ENCODE data around the gene TSPAN19.

Gene TSPAN19

DNA sequence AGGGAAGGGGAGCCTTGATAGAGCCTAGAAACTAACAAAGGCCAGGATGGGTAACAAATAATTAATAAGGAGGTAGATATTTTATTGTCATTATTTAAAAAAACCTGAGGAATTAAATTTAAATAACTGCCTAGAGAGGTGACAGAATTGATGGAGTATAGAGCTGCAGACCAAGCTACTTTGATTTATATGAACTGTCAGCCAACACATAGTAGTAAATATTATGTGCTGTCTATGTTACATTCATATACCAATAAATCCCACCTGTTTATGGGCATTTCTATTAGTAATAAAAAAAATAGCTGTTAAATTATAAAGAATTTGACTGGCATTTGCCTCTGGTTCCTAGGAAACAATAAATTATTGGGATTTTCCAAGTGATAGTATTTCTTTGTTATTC, 37.7 kb downstream of the TSPAN19 start:
- no peak for DNase-seq

DNA sequence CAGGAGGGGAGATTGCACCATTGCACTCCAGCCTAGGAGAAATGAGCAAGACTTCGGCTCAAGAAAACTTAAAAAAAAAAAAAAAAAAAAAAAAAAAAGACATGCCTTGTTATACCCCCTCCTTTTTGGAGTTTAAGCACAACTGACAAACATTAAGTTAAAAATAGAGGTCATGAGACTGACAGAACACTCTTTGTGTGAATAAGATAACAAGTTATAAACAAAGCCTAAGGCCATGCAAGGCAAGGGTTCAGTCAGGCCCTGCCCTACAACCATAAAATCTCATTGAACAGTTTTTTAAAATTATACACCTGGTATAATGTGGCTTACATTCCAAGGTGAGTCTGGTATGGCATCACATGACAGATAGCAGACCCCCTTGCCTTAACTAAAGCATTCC, 39.3 kb downstream of the TSPAN19 start:
- DNase-seq: no peak

DNA sequence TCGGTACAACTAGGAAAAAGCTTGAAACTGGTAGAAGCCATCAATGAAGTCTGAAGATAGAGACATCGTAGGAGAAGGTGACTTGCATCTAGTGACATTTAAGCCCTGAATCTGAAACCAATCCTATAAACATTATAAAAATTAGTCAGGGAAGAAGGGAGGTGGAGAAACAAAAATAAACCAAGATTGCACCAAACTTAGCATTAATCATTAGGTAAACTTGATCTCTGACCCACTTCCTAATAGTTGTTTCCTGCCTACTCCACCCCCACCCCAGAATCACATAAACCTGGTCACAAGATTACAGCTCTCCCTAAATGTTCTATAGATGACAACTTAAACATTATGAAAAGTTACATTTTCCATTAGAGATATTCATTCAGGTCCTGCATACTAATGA, 40.4 kb downstream of the TSPAN19 start:
- DNase-seq: no peak

DNA sequence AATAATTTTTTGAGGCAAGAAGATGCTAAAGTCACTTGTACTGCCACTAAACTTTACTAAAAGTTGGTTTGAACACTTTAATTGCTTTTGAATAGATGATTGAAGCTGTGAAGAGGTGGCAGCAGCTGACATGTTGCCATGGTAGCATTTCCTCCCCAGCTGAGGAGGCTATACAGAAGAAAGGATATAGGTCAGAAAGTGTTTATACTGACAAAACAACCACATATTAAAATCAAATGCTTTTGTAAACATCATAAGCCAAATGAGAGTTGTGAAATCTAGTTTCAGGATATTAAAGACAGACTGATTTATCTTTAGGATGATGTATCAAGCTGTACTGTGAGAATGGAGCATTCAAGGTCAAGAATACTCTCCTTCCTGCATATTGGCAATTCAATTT, 41.7 kb downstream of the TSPAN19 start:
- no peak for DNase-seq

DNA sequence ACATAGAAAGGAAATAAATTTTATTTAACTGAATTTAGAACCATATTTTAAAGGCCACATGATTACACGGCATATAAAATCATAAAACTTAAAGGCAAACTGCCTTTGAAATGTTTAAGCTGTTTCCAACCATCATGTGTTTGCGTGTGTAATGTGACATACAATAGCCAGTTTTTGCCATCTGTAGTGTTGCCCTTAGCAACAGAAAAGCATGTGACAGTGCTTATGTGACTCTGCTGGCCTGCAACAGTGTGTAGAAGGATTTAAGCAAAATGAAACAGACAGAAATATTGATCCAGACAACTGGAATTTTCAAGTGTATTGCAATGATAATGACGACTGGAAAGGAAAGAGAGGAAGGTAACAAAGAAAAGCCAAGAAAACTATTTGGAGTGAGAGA, 49.5 kb downstream of the TSPAN19 start:
- DNase-seq: no peak

DNA sequence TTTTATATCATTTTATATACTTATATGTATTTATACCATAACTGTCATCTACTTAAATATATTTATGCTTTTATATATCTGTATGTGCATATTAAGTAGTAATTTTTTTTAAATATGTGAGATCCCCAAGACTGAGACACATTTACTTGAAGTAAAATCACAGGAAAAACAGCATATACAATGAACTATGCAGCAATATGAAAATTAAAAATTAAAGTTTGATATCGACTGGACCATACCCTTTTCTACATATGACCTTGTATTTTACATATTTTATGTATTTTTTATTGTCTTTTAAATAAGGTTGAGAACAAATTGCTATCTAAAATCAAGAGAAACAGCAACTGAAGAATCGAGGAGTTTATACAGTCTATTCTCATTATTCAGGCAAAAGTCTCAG, 50.0 kb downstream of the TSPAN19 start:
- DNase-seq: no peak

DNA sequence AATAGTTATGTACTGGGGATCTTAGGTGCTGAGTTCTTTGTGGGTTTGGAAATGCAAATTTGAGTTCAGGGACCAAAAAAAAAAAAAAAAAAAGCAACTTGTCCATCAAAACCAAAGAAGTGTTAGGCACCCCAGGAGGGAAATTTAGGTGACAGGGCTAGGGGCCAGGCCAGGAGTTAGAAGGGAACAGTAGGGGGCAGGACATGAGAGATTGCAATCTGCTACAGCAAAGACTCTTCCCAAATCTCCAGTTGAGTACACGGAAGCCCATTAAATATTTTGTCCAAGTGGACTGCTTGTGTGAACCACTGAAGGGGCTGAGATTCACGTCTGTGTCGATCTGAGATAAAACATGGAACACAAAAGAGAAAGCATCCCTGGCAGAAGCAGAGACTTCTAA, 52.8 kb downstream of the TSPAN19 start:
- DNase-seq: no peak

DNA sequence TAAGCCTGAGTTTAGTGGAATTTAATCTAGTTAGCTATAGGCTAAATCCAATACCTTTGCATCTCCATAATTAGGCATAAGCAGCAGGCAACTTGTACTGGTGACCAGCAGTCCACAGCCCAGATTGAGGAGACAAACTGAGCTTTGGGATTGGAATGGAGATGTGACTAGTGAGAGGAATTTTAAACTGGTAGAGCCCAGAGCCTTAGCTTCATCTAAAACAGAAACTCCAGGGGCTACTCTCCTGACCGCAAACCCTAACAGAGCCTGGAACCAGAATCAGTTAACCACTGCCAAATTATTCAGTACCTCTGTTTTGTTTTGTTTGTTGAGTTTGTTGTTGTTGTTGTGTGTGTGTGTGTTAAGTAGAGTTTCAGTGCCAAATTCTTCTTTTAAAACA, 53.2 kb downstream of the TSPAN19 start:
- no peak for DNase-seq

DNA sequence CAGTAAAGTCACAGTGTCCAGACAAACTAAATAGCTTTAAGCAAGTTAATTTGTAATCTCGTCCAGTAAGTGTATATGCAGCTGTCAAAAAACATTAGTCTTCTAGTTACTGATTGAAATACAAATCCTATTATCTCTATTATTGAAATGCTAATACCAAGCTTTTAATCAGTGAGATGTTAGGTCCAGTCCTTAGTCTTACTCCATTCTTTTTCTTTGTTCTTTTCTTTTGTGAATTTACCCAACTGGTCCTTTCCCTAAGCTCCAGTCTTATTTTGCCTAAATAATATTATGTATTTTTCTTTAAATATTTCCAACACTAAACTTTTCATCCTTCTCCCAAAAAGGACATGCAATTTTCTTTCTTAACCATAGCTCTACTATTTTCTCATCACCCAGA, 57.2 kb downstream of the TSPAN19 start:
- DNase-seq: no peak

DNA sequence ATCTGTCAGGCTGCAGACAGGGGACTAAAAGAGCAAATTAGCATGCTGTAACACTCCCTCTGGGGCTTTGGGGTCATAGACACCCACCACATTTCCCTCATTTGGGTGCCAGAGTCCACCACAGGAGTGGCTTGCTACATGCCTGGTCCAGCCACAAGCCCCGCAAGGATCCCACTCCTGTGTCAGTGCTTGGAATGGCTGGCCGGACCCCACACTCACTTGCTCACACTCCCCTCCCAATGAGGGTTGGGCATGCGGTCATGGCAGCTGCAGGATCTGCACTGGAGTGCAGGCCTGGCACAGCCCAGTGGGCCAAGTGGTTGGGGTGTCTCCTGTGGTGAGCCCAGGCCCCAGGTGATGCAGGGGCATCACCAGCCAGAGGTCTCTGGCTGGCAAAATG, 59.9 kb downstream of the TSPAN19 start:
- DNase-seq: no peak

DNA sequence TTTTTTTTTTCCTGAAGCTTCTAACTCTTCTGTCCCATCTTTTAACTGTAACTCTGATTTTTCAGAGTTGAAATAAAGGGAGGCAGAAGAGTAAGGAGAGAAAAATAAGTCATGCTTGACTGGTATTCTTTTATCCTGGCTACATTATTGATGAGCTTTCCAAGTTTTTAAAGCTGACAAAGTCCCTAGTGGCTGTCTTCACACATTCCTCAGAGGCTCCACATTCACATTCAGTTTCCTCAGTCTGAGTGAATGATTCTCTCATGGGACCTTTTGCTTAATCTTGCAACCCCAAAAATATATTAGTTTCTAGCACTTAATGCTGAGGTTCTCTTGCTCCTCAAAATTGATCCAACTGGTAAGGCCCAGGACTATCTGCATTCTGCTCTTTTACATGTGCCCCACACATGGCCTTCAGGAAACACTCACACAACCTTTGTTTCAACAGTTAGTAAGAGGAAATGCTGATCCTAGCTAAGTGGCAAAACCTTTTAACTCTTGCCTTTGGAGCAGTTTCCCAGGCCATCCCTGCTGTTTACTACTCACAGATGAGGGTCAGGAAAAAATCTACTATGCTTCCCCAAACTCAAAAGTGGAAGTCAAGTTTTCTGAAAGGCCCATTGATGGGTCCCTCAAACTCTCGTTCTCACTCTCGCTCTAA, 61.8 kb downstream of the TSPAN19 start:
- DNase-seq: no peak

DNA sequence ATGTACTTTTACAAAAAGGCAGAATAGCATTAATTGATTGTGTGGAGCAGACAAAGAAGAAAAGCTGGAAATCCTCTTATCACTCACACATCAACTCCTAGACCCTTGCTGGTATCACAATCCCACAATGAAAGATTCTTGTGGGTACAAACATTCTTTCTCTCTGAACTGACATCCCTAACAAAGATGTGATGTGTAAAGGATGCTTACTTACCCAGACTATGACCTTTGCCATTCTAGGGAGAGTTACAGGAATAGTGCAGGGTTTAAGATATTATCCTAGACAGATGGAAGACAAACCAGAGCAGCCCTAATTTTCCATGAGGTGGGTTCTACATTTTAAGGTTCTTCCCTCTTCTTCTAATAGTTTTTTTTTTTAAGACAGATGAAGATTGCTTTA, 63.1 kb downstream of the TSPAN19 start:
- DNase-seq: no peak

DNA sequence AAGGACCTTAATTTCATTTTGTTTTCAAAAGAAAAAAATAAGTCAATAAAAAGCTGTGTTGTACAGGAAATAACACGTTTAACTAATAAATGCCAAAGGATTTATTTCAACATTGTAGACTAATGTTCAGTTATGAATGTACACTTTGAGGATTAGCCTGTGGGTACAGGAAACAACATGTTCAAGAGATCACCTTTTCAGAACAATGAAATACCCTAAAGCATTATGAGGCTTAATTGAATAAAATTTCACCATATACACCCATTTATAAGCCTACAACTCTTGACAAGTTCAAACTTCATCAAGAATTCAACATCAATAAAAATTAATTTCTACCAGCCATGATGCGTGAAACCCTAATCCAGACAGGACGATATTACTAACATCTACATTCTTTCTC, 66.9 kb downstream of the TSPAN19 start:
- DNase-seq: no peak

Data from right forelimb (tissue), 1 donor.